T-helper 1 cell treated with Interleukin-12 subunit alpha and Interleukin-12 subunit beta and Interleukin-4 antibody, amounts not matched to agents 30 ng/mL and 1 ng/mL, for 36 hours (primary cell): ENCODE results near the gene LRRC39. TPM values are rescaled to one million over a fixed set of nuclear protein-coding genes. Genes with fewer than 3 reads are reported as not detected.

Experiments
- intact Hi-C: fragments of 100-400 bp; cut with micrococcal nuclease; formaldehyde crosslinking; loops from one replicate; pipeline ENCODE4 v1.15.1; 2024
- total RNA-seq: library from RNA; stranded (reverse); gene quantifications from 2 replicates; pipeline ENCODE4 v1.2.3, GENCODE V29; 2022

Gene LRRC39
- total RNA-seq, 1 donor from 2014 or later, result 0.49 TPM

- intact Hi-C loops, result no loop called here
Measured at GRCh38 chr1:100147875-100148274, 30.2 kb downstream of the LRRC39 start.

DNA sequence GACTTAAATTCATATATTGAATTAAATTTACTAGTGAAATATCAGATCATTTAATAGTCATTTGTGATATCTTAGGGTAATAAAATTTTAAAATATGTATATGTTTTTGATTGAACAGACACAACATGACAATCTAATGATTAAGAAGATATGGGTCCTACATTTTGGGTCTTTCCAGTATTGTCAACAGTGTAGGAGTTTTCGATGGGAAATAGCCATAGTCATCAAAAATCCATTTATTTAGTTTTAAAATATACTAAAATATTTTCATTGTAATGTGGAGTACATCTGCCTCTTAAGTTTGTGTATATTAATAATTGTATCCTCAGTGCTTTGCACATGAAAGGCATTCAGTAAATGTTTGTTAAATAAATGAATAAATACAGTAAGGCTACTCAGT, 31.1 kb downstream of the LRRC39 start:
- intact Hi-C loops, result no loop called here

DNA sequence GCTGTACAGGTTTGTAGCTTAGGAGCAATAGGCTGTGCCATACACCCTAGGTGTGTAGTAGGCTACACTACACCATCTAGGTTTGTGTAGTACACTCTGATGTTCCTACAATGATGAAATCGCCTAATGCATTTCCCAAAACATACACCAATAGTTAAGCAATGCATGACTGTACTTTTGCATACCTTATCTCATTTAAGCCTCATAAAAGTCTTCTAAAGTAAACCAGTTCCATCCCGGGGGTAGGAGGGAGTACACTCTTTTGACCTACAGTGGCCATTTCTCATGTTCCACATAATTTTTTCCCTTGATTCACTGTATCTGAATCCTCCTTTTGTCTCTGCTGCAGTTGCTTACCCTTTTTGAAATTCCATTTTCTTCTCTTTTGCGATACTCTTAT, 32.9 kb downstream of the LRRC39 start:
- intact Hi-C loops, result no loop called here

- intact Hi-C loops, result no loop called here
Measured at GRCh38 chr1:100142343-100142742, 35.7 kb downstream of the LRRC39 start.

DNA sequence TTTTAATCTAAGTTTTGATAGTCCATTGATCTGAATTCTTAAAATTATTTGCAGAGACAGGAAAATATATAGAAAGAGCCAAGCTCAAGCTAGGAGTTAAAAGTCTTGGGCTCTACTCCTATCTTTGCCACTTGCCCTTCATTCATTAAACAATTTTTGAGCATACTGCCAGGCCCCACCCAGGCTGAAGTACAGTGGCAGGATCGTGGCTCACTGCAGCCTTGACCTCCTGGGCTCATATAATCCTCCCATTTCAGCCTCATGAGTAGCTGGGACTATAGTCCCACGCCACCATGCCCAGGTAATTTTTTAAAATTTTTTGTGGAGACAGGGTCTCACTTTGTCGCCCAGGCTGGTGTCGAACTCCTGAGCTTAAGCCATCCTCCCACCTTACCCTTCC, 36.9 kb downstream of the LRRC39 start:
- intact Hi-C loops, result no loop called here

GRCh38 chr1:100137602-100138001, 40.5 kb downstream of the LRRC39 start:
- intact Hi-C loops, result loop anchor here (10.0 kb wide), 1 partner anchor 727 kb away; no protein-coding TSS in a partner anchor

DNA sequence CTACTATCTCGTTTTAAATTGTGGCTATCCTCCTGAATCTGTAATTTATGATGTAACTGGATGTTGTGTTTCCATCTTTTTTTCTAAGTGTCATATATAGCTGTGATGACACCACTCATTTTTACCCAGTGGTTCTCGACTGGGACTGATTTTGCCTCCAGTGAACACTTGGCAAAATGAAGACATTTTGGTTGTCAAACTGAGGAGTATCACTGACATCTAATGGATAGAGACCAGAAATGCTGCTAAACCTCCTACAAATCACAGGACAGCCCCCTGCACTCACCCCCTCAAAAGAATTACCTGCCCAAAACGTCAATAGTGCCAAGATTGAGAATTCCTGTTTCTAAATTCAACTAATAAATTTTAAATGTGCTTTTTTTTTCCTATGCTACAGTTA, 43.2 kb downstream of the LRRC39 start:
- intact Hi-C loops, result loop anchor here (5.0 to 10.0 kb wide), 2 partner anchors 730 to 1102 kb away; partner anchors contain the start of gene S1PR1

DNA sequence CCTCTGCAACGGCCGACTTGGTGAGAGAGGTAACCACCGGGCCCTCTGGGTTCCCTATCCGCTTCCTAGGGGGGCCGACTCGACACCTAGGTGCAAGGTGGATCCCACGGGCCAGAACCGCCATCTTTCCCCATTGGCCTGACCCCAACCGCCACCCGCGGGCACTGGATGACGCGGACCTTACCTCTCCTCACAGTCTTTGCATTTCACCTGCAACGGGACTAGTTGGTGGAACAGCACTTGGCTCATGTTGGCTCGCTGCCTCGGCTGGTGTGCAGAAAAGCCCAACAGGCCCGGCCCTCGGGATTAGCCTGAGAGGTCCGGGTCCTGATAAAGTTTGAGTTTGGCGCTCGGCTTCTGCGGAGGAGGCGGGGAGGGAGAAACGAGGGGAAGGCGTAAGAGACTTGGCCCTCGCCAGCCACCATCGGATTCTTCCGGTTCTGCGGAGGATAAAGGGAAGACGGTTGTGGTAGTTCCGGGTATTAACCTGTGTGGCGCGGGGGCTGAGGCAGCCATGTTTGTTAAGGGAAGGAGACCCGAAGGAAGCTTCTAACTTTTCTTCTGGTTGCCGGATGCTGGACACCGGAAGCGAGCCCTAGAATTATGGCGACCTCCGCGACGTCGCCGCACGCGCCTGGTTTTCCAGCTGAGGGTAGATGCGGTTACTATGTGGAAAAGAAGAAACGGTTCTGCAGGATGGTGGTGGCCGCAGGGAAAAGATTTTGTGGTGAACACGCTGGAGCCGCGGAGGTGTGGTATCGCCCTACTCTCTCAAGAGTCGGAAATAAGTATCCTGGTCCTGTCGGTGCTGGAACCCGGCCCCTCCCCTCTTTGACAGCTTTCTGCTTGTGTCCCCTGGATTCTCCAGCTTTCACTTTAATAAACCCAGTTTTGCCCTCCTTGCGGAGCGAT, 45.2 kb downstream of the LRRC39 start, which contains the start of the genes SASS6 and TRMT13:
TSS of gene SASS6 (minus strand) at position 365 of the 912 bp plus-strand sequence. CDS start at position 249, 116 bp downstream.
TSS of gene TRMT13 (plus strand) at position 598 of the 912 bp plus-strand sequence. CDS start at position 604, 6 bp downstream.
- intact Hi-C loops, result loop anchor here (1.0 to 10.0 kb wide), 15 partner anchors 95 to 1262 kb away; partner anchors contain the start of genes AGL, CDC14A, DBT and RTCA

DNA sequence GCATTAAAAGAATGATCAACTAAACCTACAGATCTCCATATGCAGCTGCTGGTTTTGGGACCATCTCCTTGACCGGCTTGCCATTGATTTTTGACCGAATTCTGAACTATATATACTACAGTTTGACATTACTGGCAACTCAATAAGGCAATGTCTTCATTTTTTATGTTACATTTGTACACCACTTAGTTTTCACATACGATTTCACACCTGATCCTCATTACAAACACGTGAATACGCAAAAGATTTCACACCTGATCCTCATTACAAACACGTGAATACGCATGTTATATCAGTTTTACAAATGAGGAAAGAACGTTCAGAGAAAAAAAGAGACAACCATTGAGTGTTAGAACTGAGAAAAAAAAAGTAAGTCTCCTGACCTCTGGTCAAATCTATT, 46.4 kb downstream of the LRRC39 start:
- intact Hi-C loops, result loop anchor here (2.0 to 10.0 kb wide), 4 partner anchors 265 to 1261 kb away; partner anchors contain the start of gene S1PR1

- intact Hi-C loops, result loop anchor here (5.0 to 10.0 kb wide), 2 partner anchors 734 to 1107 kb away; partner anchors contain the start of gene S1PR1
Measured at GRCh38 chr1:100130552-100131077, 47.4 kb downstream of the LRRC39 start.

DNA sequence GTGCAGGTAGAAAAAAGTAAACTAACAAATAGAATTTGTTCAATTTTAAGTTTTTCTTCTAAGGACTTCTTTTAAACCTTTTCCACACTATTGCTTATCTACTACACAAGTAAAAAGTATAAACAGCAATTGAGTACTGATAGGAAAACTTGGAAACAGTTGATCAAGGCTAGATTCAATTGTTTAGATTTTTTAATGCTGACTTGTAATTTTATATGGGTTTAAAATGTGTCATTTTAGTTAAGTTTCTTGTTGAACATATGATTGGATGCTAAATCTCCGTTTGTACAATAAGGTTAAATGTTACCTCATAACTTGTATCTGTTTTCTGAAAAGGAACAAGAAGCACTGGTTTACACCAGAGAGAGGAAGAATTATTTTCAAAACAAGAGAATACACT, 50.8 kb downstream of the LRRC39 start:
- intact Hi-C loops, result no loop called here

GRCh38 chr1:100122177-100122576, 55.9 kb downstream of the LRRC39 start:
- intact Hi-C loops, result no loop called here

GRCh38 chr1:100115524-100115923, 62.5 kb downstream of the LRRC39 start:
- intact Hi-C loops, result no loop called here

DNA sequence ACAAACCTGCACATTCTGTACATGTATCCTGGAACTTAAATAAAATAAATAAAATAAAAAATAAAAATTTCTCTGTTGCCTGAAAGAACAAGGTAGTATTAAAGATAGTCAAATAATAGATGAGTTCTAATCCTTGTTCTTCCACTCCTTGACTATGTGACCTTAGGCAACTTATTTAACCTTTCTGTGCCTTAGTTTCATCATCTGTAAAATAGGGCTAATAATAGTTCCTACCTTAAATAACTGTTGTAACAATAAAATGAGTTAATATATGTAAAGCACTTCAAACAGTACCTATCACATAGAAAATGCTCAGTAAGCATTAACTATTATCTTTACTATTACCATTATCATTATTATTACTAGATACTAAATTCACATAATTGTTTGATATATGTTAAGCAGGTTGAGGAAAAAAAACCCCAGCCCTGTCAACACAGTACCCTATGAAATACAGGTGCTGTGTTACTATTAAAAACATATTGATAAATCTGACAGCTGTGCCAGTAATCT, 68.4 kb downstream of the LRRC39 start:
- intact Hi-C loops, result loop anchor here (5.0 kb wide), 1 partner anchor 32 kb away; no protein-coding TSS in a partner anchor

DNA sequence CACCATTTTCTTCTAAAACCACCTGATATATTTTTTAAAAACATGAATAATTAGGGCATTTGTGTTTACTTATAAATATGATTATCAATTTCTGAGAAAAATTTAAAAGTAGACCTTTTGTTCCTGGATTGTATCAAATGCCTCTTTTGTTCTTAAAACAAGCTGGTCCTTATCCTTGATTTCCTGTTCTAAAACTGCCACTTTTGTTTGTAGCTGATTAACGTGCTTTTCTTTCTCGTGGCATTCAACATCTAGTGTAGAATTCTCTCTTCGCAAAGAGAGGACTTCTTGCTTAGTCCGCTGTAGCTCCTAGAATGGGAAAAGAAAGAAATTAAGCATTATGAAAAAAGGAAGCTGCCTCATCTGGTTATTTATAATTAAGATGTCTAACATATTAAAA, 70.4 kb downstream of the LRRC39 start:
- intact Hi-C loops, result no loop called here

- intact Hi-C loops, result no loop called here
Measured at GRCh38 chr1:100101564-100101963, 76.5 kb downstream of the LRRC39 start.

GRCh38 chr1:100100202-100100601, 77.9 kb downstream of the LRRC39 start:
- intact Hi-C loops, result no loop called here

Other genes starting within 250 kb of the LRRC39 start
- gene SLC35A3, start 208.3 kb downstream of the LRRC39 start, total RNA-seq, result 19.8 and 20.2 TPM in 2 replicates
- 11.2 and 12.0 TPM in 2 replicates for gene SASS6, start 45.3 kb downstream of the LRRC39 start, total RNA-seq
- gene TRMT13, start 45.1 kb downstream of the LRRC39 start, total RNA-seq, result 21.7 and 23.1 TPM in 2 replicates
- 10.9 and 11.1 TPM in 2 replicates for gene DBT, start 71.6 kb upstream of the LRRC39 start, total RNA-seq
- gene RTCA, start 88.0 kb upstream of the LRRC39 start, total RNA-seq, result 54.3 and 59.5 TPM in 2 replicates
- gene CDC14A, start 174.2 kb upstream of the LRRC39 start, total RNA-seq, result 49.3 and 50.3 TPM in 2 replicates